T-helper 9 cell (primary cell): Measurements from ENCODE around the gene TMEM131.

ENCODE experiments used
- DNase-seq: peaks from one replicate; pipeline ENCODE4 v3.0.0-alpha.2; 2020

Gene TMEM131

DNA sequence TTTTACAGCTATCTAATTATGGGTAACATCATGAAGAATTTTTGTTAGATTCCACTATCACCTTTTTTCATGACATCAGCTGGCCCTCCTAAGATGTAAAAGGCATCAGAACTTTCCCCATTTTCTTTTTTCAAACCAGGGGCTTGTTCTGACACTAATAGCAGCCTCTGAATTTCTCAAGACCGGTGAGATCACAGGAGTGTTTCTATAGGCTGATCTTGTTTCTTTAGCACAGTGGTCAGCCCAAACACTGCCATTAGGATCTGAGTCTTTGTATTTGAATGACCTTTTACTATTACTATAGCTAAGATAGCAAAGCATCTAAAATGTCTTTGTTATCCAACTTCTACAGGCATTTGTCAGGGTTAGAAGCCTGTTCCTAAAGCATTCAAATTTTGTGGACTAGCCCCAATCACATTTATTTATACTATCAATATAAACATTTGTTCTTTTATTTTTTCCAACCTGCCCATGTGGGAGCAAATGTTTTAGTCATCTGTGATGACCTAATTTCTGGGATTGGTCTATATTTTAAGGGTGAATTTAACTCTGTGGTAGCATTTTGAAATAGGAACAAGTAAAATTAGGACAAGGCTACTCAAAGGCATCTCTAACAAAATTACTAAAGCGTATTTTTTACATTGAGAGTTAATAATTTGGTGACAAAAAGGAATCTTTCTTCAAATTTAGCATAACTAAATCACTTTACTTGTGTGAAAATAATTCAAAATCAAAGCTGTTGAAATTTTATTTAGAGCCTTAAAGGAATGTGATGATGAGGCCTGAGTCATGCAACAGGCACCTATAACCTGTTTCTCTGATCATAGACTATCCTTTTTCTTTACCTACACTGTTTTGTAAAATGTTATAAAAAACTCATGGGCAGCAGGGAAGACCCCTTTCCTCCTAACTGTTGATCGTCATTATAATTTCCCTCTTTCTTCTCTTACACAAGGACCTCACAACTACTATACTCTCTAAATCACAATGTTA, 243.1 kb downstream of the TMEM131 start:
- no peak for DNase-seq

GRCh38 chr2:97751752-97752151, 244.0 kb downstream of the TMEM131 start:
- no peak for DNase-seq

DNA sequence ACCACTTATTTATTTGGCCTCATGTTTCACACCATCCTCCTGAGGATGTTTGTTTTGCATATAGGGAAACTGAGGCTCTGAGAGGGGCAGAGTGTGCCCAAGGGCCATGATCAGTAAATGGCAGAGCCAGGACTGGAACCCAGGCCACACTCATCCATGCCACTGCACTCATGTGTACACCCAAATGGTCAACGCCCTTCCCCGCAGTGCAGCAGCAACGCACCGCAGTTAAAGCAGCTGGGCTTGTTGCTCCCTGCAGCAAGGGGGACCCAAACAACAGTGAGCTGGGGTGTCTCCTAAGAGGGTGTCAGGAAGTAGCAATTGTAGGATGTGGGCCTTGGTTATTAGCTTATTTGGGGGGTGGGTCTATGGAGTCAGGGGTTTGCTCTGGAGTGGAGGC, 245.7 kb downstream of the TMEM131 start:
- no peak for DNase-seq

DNA sequence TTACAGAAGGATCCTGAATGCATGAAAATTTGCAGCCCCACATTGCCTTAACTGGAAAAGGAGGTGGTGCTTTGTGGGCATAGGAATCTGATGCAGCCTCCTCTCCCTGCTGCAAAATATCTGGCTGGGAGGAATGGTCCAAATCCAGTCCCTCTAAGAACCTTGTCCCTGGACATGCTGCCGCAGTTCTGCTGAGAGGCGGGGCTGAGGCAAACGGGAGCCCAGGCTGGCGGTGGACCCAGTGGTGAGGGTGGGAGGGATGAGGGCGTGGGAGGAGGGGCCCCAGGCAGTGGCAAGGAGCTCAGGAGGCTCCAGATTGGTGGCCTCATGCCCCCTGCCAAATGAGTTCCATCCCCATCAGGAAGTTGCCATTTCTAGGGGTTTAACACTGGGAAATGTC, 246.2 kb downstream of the TMEM131 start:
- DNase-seq, result no peak

DNA sequence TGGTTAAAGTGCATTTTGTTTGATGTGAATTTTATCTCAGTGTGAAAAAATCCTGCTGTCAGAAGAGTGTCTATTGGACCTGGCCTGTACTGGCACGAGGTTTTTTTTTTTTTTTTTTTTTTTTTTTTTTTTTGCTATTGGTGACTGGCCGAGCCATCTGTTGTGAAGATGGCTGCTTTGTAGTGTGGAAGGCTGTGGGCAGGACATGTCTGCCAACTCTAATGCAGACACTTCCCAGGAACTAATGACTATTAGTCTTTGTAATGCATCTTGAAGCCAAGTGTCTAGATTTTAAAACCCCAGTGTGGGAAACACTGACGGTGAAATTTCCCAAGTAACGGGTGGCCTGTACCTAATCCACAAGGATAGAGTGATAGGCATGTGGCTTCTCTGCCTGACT, 248.0 kb downstream of the TMEM131 start:
- no peak for DNase-seq

DNA sequence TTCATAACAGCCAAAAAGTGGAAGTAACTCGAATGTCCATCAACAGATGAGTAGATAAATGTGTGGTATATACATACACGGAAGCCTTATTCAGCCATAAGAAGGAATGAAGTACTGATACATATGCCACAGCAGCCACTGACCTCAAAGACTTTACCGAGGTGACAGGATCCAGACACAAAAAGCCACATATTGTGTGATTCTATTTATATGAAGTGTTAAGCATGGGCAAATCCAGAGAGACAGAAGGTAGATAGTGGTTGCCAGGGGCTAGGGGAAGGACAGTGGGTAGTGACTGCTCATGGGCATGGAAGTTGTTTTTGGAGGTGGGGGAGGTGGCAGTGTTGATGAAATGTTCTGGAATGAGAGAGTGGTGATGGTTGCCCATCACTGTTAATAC, 248.5 kb downstream of the TMEM131 start:
- DNase-seq, result no peak

- no peak for DNase-seq
These were observed 250.1 kb downstream of the TMEM131 start for GRCh38 chr2:97745474-97746174.

DNA sequence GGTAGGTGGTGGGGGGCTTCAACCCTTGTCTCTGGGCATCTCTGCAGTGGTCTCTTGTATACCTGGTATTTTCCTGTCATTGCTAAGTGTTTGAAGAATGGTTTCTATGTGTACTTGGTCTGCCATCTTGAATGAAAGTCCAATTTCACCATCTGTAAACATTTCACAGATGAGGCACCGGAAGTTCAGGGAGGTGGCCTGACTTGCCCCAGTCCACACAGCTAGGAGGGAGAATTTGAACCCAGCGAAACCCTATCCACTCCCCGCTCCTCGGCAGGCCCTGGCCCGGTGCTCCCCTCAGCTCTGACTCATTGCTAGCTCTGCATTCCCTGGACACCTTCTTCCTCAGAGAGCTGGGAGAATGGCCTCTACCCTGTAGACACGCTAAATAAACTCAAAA, 251.8 kb downstream of the TMEM131 start:
- no peak for DNase-seq

DNA sequence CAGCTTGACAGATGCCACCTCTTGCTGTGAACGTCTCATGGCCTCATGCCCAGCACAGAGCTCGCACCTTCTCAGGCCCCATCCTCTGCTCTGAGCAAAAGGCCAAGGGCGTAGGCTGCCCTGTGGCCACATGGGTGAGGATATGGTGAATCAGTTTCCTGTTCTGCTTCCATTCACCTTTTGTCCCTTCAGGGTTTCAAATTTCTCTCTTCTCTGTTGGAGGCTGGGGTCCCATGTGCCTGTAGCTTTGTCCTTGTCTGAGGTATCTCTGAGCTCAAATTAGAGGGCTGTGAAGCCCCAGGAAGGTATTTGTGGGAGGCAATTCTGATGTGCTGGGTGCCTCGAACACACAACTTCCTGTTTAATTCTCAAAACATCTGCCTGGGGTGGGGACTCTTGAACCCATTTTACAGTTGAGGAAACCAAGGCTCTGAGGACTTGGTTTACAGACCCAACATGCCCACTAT, 253.3 kb downstream of the TMEM131 start:
- DNase-seq, result no peak

GRCh38 chr2:97741686-97742085, 254.1 kb downstream of the TMEM131 start:
- no peak for DNase-seq

DNA sequence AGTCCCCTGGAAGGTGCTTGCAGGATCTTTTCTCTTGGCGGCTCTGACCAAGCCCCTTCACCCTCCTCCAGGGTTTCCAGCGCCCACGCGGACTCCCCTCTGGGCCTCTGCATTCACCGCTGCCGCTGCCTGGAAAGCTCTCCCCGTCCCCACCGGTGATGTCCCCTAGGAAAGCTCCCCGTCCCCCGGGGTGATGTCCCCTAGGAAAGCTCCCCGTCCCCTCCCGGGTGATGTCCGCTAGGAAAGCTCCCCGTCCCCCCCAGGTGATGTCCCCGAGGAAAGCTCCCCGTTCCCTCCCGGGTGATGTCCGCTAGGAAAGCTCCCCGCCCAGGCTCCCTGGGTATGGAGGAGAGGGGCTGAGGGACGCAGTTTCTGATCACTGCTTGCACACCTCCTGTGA, 254.5 kb downstream of the TMEM131 start:
- DNase-seq, result no peak

- DNase-seq, result peak; percentile 35
These were observed 255.1 kb downstream of the TMEM131 start for GRCh38 chr2:97740590-97741182.

DNA sequence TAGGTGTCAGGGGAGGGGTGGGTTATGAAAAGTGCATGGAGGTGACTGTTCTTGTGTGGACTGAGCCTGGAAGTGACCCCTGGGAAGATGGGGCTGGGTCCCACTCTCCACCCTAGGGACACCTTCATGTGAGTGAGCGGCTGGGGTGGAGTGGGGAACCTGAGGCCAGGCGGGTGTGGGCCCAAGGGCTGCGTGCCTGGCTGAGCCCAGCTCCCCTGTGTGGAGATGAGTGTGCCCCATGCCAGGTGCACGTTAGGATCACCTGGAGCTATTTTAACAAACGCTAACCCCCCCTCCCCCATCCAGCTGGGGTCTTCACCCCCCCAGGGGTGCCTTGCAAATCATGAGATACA, 255.9 kb downstream of the TMEM131 start:
- DNase-seq, result no peak

DNA sequence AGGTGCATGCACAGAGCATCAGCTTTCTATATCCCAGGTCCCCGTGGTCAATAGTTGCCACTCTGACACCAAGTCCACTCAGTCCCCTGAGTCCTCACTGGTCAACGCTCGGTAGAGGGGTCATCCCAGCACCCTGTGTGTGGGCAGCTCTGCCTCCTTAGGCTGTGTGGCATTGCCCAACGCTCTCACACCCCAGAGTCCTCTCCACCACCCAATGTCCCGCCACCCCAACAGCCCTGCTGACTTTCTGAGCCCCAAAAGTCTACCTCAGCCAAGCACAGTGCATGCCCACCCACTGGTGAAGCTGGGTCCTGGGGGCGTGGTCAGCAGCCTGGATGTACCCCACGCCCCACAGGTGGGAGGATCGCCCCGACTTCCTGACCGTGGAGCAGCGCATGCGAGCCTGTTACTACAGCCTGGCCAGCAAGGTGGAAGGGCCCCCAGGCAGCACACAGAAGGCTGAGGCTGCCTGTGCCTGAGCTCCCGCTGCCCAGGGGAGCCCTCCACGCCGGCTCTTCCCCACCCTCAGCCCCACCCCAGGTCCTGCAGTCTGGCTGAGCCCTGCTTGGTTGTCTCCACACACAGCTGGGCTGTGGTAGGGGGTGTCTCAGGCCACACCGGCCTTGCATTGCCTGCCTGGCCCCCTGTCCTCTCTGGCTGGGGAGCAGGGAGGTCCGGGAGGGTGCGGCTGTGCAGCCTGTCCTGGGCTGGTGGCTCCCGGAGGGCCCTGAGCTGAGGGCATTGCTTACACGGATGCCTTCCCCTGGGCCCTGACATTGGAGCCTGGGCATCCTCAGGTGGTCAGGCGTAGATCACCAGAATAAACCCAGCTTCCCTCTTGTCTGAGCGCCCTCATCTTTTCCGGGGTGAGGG, 256.5 kb downstream of the TMEM131 start:
- DNase-seq, result no peak

DNA sequence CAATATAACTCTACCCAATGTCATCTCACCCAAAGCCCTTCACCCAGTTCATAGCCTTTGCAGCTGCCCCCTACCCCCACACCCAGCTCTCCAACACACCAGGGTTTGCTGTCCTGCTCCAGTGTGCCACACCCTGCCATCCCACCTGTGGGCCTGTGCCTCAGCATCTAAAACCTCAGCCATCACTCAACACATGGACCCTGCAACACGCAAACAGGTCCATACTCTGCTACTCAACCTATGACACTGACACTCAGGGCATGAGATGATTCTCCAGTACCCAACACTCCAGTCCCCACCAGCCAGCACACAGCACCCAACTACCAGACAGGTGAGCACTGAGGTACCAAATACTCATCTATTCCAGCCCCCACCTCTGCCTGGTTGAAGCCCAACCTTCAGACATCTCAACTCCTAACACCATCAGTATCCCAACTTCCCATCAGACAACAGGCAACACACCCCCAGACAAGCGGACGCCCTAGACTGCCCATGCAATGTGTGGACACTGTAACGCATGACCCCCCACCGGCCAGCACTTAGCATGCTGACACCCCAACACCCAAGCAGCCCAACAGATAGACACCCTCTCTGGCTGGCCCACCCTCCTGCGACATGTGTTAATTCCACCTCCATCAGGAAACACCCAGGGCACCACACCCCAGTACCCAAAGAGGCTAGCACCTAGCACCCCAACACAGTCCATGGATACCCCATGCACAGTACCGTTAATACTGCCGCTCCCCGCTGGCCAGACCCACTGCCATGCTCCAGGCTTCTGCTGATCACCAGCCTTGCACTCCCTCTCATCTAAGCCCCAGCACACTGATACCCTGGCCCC, 257.3 kb downstream of the TMEM131 start:
- no peak for DNase-seq

DNA sequence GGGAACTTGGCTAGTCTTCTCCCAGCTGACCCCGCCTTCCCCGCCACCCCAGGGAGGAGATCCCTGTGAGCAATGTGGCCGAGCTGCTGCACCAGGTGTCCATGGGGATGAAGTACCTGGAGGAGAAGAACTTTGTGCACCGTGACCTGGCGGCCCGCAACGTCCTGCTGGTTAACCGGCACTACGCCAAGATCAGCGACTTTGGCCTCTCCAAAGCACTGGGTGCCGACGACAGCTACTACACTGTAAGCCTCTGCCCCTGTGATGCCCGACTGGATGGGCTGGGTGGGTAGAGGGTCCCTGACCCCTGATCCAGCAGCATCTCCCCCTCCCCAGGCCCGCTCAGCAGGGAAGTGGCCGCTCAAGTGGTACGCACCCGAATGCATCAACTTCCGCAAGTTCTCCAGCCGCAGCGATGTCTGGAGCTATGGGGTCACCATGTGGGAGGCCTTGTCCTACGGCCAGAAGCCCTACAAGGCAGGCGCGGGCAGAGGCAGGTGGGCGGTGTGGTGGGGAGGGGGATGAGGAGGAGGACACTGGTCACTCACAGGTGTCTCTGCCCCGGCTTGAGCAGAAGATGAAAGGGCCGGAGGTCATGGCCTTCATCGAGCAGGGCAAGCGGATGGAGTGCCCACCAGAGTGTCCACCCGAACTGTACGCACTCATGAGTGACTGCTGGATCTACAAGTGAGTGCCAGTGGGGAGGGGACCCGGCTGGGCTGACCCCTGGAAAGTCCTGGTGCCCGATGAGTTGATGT, 258.1 kb downstream of the TMEM131 start:
- DNase-seq, result no peak

DNA sequence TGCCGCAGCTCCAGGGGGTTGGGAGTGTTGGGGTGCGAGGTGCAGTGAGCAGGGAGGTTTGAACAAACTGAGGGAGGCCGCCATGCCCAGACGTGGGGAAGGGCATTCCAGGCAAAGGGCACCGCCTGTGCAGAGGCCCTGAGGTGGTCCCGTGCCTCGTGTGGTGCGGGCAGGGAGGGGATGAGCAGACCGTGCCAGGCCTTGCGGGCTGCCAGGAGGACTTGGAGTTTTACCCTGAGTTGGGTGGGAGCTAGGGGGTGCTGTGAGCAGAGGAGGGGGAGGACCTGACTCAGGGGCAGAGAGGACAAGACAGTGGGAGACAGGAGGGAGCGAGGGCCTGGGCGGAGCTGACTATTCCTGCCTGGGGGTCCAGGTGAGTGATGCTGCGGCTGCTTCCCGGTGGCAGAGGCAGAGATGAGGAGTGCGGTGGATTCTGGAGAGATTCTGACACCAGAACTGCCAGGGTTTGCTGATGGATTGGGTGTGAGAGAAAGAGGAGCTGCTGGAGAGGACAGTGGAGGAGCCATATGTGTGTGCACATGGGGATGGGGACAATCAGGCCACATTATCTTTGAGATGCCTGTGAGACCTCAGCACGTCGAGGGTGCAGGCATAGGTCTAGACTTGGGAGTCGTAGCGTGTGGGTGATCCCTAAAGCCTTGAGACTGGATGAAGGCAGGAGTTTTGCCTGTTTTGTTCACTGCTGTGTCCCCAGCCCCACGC, 259.0 kb downstream of the TMEM131 start:
- DNase-seq, result no peak

- no peak for DNase-seq
These were observed 259.6 kb downstream of the TMEM131 start for GRCh38 chr2:97736185-97736584.

GRCh38 chr2:97735161-97735561, 260.6 kb downstream of the TMEM131 start:
- no peak for DNase-seq
